Immature natural killer cell (primary cell): ENCODE data around the gene IL5. TPM values are rescaled to one million over a fixed set of nuclear protein-coding genes. Genes with fewer than 3 reads are reported as not detected.
"Not testable (repeated sequence)": the region's sequence is repeated elsewhere in the genome, so short reads cannot be mapped to it uniquely, and the experiment has no call there.

Source experiments
- DNase-seq, 3 donors: peaks; one replicate each; pipeline ENCODE4 v3.0.0; 2022; ENCODE audit warnings: mixed read lengths in 1 of 3
- H3K27ac Mint-ChIP-seq, 6 donors: one replicate each; pipeline ENCODE4 v1.8.0; 2020; ENCODE audit warnings: mixed read lengths in 6 of 6, mild to moderate bottlenecking in 5 of 6, inconsistent platforms in 4 of 6, moderate library complexity in 3 of 6
- H3K27me3 Mint-ChIP-seq, 3 donors: one replicate each; pipeline ENCODE4 v1.8.0; 2020 to 2021; ENCODE audit warnings: low read depth in 3 of 3, mild to moderate bottlenecking in 3 of 3, mixed read lengths in 3 of 3, moderate library complexity in 3 of 3, inconsistent platforms in 1 of 3
- H3K36me3 Mint-ChIP-seq, 3 donors: one replicate each; pipeline ENCODE4 v1.8.0; 2020; ENCODE audit warnings: mixed read lengths in 3 of 3, inconsistent platforms in 2 of 3, mild to moderate bottlenecking in 2 of 3
- H3K4me1 Mint-ChIP-seq, 2 donors: one replicate each; pipeline ENCODE4 v1.8.0; 2020; ENCODE audit warnings: inconsistent platforms in 2 of 2, mild to moderate bottlenecking in 2 of 2, mixed read lengths in 2 of 2, moderate library complexity in 1 of 2
- H3K4me3 Mint-ChIP-seq, 5 donors: one replicate each; pipeline ENCODE4 v1.8.0; 2020; ENCODE audit warnings: mild to moderate bottlenecking in 5 of 5, mixed read lengths in 5 of 5, inconsistent platforms in 3 of 5, moderate library complexity in 3 of 5
- H3K9me3 Mint-ChIP-seq, 6 donors: one replicate each; pipeline ENCODE4 v1.8.0; 2020; ENCODE audit warnings: mild to moderate bottlenecking in 6 of 6, mixed read lengths in 6 of 6, inconsistent platforms in 4 of 6, moderate library complexity in 3 of 6
- polyA plus RNA-seq, 3 donors: library from polyadenylated mRNA; unstranded; fragments of 300-500 nt; fragmentation: Illumina TruSeq; gene quantifications; one replicate each; pipeline ENCODE4 v1.2.3, GENCODE V29; 2021

The IL5 gene
- not detected for polyA plus RNA-seq

DNA sequence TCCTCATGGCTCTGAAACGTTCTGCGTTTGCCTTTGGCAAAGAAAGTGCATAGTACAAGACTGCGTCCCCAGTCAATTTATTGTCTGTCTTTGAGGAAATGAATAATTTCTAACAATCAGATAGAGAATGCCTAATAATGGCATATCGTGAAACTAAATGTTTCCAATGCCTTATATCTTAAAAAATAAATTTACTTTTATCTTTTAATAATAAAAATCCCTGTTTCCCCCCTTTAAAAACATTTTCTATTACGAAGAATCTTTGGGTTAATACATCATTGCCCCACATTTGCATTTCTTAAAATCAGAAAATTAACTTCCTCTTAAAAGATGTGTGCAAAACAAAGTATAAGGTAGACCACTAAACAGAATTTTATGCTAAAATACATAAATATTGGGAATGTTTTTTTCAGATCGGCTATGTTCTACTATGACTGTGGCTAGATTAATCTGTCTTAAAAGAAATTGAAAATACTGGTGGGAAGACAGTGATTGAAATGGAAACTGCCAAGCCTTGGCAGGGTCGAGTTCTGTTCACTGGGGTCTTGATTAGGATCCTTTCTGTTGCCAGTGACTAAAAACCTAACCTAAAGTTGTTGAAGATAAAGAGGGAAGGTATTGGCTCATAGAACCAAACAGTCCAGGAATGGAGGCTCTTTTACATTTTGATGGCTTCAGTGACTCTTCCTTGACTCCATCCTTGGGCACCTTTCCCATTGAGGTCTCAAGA lies at the start of gene IL5:
IL5 (minus strand) TSS at position 51 of the 730 bp plus-strand sequence; CDS start at position 7, 44 bp downstream.
- peaks cover 0 to 2% (median 0%) of the 10 kb centered on the region in 3 donors for H3K27me3 Mint-ChIP-seq
- H3K27ac Mint-ChIP-seq: no peak within 1 kb of the TSS
- DNase-seq: no peak
- H3K4me3 Mint-ChIP-seq: no peak within 1 kb of the TSS
- H3K9me3 Mint-ChIP-seq: no peaks in the 10 kb centered on the region
- H3K4me1 Mint-ChIP-seq: no peaks in the 10 kb centered on the region
- no peaks in the 10 kb centered on the region for H3K36me3 Mint-ChIP-seq

DNA sequence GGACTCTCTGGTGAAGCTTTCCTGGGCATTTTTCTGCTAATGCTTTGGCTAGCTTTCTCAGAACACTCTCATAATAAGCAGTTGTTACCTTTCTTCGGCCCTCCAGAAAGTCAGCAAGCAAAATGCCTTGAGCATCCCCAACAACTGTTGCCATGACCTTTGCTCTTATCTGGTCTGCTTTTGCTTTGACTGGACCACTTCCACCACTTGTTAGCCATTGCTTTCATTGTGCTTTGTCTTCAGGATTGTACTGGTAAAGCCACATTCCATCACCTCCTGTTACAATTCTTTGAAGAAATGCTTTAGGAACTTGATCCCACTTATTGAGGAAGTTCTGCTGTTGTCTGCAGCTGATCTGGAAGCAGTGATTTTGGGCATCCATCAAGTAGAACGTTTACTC lies 49.2 kb upstream of the IL5 start:
- H3K27me3 Mint-ChIP-seq: no peaks in the 10 kb centered on the region
- H3K4me1 Mint-ChIP-seq: no peaks in the 10 kb centered on the region
- no peak overlapping the region for H3K4me3 Mint-ChIP-seq
- no peak for DNase-seq
- peaks cover 38 to 53% (median 41%) of the 10 kb centered on the region in 3 donors for H3K36me3 Mint-ChIP-seq
- H3K9me3 Mint-ChIP-seq: no peaks in the 10 kb centered on the region
- H3K27ac Mint-ChIP-seq: no peak overlapping the region

DNA sequence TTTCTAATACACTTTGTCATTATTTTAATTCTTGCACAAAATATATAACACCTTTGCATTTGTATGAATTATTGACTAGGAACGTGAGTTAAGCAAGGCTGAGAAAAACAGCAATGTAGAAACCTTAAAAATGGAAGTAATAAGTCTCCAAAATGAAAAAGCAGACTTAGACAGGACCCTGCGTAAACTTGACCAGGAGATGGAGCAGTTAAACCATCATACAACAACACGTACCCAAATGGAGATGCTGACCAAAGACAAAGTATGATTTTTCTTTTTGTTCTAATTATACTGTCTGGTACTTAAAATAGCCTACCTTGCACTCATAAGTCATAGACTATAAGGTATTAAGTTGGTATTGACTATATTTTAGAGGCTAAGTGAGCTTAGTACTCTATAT lies 47.8 kb upstream of the IL5 start:
- DNase-seq: no peak
- Mint-ChIP-seq H3K4me3 (no peak overlapping the region), H3K27ac (no peak overlapping the region), H3K4me1 (no peaks in the 10 kb centered on the region), H3K36me3 (peaks cover 35 to 48% (median 35%) of the 10 kb centered on the region in 3 donors), H3K9me3 (no peaks in the 10 kb centered on the region), H3K27me3 (no peaks in the 10 kb centered on the region)

DNA sequence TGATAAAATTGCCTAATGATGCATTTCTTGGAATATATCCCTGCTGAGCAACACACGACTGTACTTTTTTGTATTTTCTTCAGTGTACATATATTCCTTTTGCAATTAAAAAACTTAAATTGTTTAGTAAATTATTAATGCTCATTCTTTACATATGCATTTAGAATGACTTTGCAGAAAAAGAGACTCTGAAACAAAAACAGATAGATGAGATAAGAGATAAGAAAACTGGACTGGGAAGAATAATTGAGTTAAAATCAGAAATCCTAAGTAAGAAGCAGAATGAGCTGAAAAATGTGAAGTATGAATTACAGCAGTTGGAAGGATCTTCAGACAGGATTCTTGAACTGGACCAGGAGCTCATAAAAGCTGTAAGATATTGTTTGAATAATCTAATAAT lies 46.1 kb upstream of the IL5 start:
- Mint-ChIP-seq H3K9me3 (no peaks in the 10 kb centered on the region), H3K4me3 (no peak overlapping the region), H3K36me3 (peaks cover 35 to 61% (median 39%) of the 10 kb centered on the region in 3 donors)

DNA sequence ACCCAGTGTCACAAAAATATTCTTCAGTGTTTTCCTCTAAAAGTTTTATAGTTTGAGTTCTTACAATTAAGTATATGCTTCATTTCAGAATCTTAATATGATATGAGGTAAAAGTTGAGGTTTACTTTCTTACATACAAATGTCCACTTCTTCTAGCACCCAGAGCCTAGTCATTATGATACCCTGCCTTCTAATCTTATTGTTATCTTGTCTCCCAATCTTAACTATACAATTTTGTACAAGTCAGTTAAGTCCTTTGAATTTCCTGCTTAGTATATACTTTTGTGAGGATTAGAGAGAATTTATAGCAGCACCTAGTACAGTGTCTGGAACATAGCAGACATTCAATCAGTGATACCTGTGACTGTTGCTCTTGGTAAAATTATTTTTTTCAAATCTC lies 42.7 kb upstream of the IL5 start:
- Mint-ChIP-seq H3K36me3 (peaks cover 33 to 65% (median 36%) of the 10 kb centered on the region in 3 donors), H3K27me3 (no peaks in the 10 kb centered on the region), H3K4me1 (no peaks in the 10 kb centered on the region)

More for the DNA sequence above, 46.1 kb upstream of the IL5 start:
- DNase-seq: no peak
- Mint-ChIP-seq H3K27me3 (no peaks in the 10 kb centered on the region), H3K27ac (no peak overlapping the region), H3K4me1 (no peaks in the 10 kb centered on the region)

DNA sequence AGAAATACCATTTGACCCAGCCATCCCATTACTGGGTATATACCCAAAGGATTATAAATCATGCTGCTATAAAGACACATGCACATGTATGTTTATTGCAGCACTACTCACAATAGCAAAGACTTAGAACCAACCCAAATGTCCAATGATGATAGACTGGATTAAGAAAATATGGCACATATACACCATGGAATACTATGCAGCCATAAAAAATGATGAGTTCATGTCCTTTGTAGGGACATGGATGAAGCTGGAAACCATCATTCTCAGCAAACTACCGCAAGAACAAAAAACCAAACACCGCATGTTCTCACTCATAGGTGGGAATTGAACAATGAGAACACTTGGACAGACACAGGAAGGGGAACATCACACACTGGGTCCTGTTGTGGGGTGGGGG lies 41.2 kb upstream of the IL5 start:
- not testable (repeated sequence) for H3K27me3 Mint-ChIP-seq, DNase-seq, H3K4me1 Mint-ChIP-seq, H3K4me3 Mint-ChIP-seq, H3K27ac Mint-ChIP-seq, H3K9me3 Mint-ChIP-seq
- peaks cover 29 to 59% (median 29%) of the 10 kb centered on the region in 3 donors for H3K36me3 Mint-ChIP-seq

More for the DNA sequence above, 42.7 kb upstream of the IL5 start:
- Mint-ChIP-seq H3K9me3 (no peaks in the 10 kb centered on the region), H3K27ac (no peak overlapping the region), H3K4me3 (no peak overlapping the region)
- DNase-seq: no peak

DNA sequence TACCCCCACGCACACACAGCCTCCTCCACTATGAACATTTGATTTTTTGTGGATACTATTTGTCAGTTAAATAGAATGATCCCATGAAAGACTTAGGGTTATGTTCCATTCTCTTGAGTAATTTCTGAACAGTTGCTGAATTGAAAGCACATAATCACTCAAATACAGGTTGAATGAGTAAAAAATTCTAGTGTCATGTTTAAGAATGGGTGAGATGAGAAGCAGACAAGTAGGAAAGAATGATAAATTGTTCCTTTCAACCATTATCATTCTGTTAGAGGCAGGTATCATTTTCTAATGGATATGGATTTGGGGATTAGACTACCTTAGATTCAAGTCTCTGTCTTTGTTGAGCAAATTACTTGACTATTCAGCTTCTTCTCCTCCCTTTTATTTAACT lies 32.8 kb upstream of the IL5 start:
- H3K27ac Mint-ChIP-seq: no peak overlapping the region
- no peaks in the 10 kb centered on the region for H3K4me1 Mint-ChIP-seq
- no peak overlapping the region for H3K4me3 Mint-ChIP-seq
- peaks cover 14 to 36% (median 17%) of the 10 kb centered on the region in 3 donors for H3K36me3 Mint-ChIP-seq
- no peaks in the 10 kb centered on the region for H3K9me3 Mint-ChIP-seq
- no peak for DNase-seq
- H3K27me3 Mint-ChIP-seq: no peaks in the 10 kb centered on the region

DNA sequence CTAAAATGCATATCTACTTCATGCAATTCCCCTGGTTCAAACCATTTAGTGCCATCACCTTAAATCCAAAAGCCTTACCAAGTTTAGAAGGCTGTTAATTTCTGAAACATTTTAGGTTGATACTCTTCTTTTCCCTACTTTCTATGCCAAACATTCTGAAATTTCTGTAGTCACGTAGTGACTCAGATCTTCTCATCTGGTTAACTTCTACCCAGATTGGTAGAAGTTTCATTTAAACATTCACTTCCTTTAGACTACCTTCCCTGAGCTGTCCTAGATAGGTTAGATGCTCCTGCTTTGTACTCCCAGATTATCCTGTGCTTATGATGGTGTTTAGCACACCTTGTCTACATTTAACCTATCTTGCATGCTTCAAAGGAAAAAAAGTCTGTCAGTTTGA lies 23.3 kb upstream of the IL5 start:
- peak overlapping the region in 1 of 6 donors; percentile 9 for H3K27ac Mint-ChIP-seq

DNA sequence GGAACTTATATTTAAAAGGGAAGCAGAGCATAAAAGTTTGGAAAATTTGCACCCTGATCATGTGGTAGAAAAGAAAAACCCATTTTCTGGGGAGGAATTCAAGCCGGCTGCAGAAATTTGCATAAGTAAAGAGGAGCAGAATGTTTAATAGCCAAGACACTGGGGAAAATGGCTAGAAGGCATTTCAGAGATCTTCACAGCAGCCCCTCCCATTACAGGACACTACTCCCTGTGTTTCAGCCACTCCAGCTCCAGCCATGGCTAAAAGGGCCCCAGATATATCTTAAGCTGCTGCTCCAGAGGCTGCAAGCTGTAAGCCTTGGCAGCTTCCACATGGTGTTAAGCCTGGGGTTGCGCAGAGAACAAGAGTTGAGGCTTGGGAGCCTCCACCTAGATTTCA lies 21.2 kb upstream of the IL5 start:
- H3K27me3 Mint-ChIP-seq, H3K27ac Mint-ChIP-seq, H3K9me3 Mint-ChIP-seq, DNase-seq, H3K4me3 Mint-ChIP-seq: not testable (repeated sequence)
- Mint-ChIP-seq H3K4me1 (peaks cover 6 to 16% of the 10 kb centered on the region in 2 donors), H3K36me3 (peaks cover 16 to 20% (median 18%) of the 10 kb centered on the region in 3 donors)

More for the DNA sequence above, 23.3 kb upstream of the IL5 start:
- peaks cover 20 to 29% (median 27%) of the 10 kb centered on the region in 3 donors for H3K36me3 Mint-ChIP-seq
- no peaks in the 10 kb centered on the region for H3K27me3 Mint-ChIP-seq
- no peak overlapping the region for H3K4me3 Mint-ChIP-seq
- peaks cover 0 to 8% (median 6%) of the 10 kb centered on the region in 6 donors for H3K9me3 Mint-ChIP-seq
- peaks cover 6 to 14% of the 10 kb centered on the region in 2 donors for H3K4me1 Mint-ChIP-seq
- no peak for DNase-seq

DNA sequence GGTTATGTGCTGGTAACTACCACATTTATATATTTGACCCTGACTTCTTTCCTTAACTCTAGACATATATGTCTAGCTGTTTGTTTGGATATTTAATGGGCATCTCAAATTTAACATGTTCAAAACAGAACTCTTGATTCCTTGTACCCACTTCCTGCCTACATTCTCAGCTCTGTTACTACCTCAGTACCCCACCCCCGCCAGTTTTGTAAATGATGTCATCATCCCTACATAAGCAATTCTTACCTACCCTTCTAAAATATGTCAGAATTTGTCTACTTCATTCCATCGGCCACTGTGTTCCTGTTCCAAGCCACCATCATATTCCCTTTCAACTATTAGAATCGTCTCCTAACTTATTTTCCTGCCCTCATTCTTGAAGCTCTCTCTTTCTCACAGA lies 18.3 kb upstream of the IL5 start:
- no peak overlapping the region for H3K4me3 Mint-ChIP-seq
- H3K9me3 Mint-ChIP-seq: peaks cover 0 to 8% (median 6%) of the 10 kb centered on the region in 6 donors
- H3K4me1 Mint-ChIP-seq: peaks cover 23 to 35% of the 10 kb centered on the region in 2 donors
- no peak for DNase-seq
- peaks cover 5 to 16% (median 6%) of the 10 kb centered on the region in 3 donors for H3K36me3 Mint-ChIP-seq
- no peak overlapping the region for H3K27ac Mint-ChIP-seq
- peaks cover 8% of the 10 kb centered on the region in 3 donors for H3K27me3 Mint-ChIP-seq

DNA sequence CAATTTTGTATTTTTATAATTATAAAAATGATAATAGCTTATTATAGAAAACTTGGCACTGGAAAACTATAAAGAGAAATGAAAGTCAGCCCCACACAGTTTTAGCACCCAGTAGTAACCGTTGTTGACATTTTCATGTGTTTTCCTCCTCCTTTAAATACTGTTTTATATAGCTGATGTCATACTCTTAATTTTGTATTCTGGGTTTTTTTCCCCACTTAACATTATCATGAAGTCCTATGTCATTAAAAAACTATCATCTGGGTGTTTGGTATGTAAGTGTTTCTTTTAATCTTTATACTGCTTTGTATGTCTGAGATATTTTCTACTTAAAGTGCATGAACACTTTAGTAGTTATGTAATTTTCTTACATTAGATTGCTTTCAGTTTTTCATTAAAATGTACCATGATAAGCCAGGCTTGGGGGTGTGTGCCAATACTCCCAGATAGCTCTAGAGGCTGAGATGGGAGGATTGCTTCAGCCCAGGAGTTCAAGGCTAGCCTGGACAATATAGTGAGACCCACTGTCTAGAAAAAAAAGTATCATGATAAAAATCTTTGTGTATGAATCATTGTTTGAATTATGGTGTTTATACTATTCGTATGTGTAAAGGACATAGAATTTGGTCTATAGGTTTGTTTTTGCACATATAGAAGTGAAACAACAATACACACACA lies 16.2 kb upstream of the IL5 start:
- peaks cover 24 to 40% of the 10 kb centered on the region in 2 donors for H3K4me1 Mint-ChIP-seq
- H3K36me3 Mint-ChIP-seq: no peaks in the 10 kb centered on the region
- H3K9me3 Mint-ChIP-seq: peaks cover 0 to 2% (median 0%) of the 10 kb centered on the region in 6 donors
- peaks cover 14 to 17% (median 15%) of the 10 kb centered on the region in 3 donors for H3K27me3 Mint-ChIP-seq
- peak overlapping the region in 1 of 5 donors; percentile 38 for H3K4me3 Mint-ChIP-seq
- DNase-seq: no peak
- H3K27ac Mint-ChIP-seq: no peak overlapping the region

DNA sequence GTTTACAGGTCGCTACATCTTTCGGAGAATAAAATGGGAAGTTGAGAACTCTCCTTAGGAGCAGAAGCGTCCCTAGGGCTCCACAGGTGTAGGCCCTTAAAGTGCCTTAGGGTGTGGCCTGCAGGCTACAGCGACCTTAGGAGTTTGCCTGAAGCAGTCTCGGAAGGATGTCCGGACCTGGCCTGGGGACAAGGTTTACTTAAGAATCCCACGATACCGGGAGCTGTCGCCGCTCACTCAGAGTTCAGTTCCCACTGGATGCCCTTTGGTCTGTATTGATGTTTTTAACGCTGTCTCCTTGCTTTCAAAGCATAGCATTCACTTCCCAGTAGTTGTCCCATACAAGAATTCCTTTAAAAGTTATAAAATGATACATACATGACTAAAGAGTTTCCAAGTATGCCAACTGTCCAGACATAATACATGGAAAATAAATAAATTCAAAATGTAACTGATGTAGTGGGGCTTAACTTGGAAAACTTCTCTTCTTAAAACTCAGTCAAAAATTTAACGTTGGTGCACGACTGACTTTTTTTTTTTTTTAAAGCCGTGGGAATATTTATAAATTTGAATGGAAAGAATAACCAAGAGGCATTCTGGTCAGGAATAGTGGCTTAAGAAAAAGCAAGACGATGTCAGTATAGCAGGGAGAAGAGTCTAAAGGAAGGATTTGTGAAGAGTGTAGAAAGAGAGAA lies 14.3 kb upstream of the IL5 start:
- Mint-ChIP-seq H3K4me3 (peak overlapping the region; percentile 96 to 99 (median 99)), H3K27ac (peak overlapping the region; percentile 87 to 96 (median 94)), H3K36me3 (no peaks in the 10 kb centered on the region), H3K9me3 (peaks cover 0 to 2% (median 0%) of the 10 kb centered on the region in 6 donors), H3K27me3 (peaks cover 14 to 18% (median 15%) of the 10 kb centered on the region in 3 donors), H3K4me1 (peaks cover 24 to 40% of the 10 kb centered on the region in 2 donors)
- no peak for DNase-seq

DNA sequence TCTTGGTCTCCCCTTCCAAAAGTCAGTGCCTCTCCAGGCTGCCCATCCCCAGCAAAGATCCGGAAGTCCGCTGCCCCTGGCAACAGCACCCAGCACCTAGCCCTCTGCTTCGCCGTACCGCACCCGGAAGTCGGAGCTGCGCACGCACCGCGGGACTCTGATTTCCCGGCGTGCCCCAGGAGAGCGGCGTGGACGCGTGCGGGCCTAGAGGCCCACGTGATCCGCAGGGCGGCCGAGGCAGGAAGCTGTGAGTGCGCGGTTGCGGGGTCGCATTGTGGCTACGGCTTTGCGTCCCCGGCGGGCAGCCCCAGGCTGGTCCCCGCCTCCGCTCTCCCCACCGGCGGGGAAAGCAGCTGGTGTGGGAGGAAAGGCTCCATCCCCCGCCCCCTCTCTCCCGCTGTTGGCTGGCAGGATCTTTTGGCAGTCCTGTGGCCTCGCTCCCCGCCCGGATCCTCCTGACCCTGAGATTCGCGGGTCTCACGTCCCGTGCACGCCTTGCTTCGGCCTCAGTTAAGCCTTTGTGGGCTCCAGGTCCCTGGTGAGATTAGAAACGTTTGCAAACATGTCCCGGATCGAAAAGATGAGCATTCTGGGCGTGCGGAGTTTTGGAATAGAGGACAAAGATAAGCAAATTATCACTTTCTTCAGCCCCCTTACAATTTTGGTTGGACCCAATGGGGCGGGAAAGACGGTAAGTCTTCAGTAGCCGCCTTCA lies 13.6 kb upstream of the IL5 start, which contains the start of gene RAD50:
RAD50 (plus strand) TSS at position 215 of the 715 bp plus-strand sequence; CDS start at position 563, 348 bp downstream.
- Mint-ChIP-seq H3K4me3 (peak within 1 kb of the TSS; percentile 96 to 99 (median 99)), H3K27me3 (peaks cover 14 to 18% (median 15%) of the 10 kb centered on the region in 3 donors), H3K9me3 (peaks cover 0 to 2% (median 0%) of the 10 kb centered on the region in 6 donors), H3K36me3 (no peaks in the 10 kb centered on the region), H3K27ac (peak within 1 kb of the TSS; percentile 87 to 96 (median 94)), H3K4me1 (peaks cover 24 to 40% of the 10 kb centered on the region in 2 donors)
- peak; percentile 94 to 95 (median 95) for DNase-seq
